RWPE1 (cell line): Measurements from ENCODE around the gene ANO2.

Source experiments
- CTCF ChIA-PET: fragments of 350-600 bp; sonication (Branson Sonifier 250); formaldehyde crosslinking; extraction: SDS; loops from one replicate; lab custom pipeline; 2021; lab: Yijun Ruan, JAX
- POLR2A ChIA-PET: fragments of 400-600 bp; formaldehyde crosslinking; extraction: SDS; loops from one replicate; lab custom pipeline; 2020; ENCODE audit warnings: antibody characterized with exemption; ENCODE audit not compliant: low non-redundant PET; lab: Yijun Ruan, JAX
- DNase-seq: peaks from one replicate; pipeline ENCODE4 v3.0.0; 2012; ENCODE audit warnings: low spot score
- H3K27ac ChIP-seq: fragments of 450-650 bp; 2 replicates; pipeline ENCODE4 v1.5.1; 2017
- TF ChIP-seq, protein P1 (sequence below): fragments of 450-650 bp; conservative IDR thresholded peaks from 2 replicates; pipeline ENCODE4 v1.5.1; 2017; ENCODE audit warnings: low read depth, mild to moderate bottlenecking

ANO2 gene

DNA sequence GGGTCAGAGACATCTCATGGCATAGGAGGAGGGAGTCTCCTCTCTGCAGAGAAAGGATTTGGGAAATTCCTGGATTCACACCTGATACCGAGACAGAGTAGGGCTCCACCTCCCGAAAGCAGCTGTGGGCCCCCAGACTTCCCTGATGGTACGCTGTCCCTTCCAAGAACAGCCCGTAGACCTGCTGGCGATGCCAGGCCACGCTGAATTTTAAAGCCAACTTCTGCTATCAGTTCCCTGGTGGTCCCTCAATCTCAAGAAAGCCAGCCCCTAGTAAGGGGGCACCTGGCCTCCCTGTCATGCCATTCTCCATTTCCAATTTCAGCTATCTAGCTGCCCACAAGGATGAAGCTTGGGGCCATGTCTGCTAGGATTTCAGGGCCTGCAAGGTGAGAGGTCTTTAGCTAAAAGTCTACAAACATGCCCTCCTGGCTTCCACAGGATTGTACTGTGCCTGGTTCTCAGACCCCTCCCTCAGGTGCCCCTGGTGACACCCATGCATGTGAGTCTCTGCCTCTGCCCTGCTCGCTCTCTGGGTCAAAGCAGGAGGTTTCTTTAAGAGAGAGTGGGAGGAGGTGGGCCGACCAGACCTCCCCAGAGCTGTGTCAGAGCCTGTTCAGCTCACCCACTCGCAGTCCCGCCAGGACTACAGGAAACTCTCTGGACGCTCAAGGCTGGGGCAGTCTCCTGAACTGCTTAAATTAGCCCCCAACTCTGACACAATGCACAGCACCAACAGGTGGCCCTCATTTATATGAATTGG is 30.5 kb downstream of the ANO2 start:
- DNase-seq, result no peak
- TF ChIP-seq, protein P1, sequence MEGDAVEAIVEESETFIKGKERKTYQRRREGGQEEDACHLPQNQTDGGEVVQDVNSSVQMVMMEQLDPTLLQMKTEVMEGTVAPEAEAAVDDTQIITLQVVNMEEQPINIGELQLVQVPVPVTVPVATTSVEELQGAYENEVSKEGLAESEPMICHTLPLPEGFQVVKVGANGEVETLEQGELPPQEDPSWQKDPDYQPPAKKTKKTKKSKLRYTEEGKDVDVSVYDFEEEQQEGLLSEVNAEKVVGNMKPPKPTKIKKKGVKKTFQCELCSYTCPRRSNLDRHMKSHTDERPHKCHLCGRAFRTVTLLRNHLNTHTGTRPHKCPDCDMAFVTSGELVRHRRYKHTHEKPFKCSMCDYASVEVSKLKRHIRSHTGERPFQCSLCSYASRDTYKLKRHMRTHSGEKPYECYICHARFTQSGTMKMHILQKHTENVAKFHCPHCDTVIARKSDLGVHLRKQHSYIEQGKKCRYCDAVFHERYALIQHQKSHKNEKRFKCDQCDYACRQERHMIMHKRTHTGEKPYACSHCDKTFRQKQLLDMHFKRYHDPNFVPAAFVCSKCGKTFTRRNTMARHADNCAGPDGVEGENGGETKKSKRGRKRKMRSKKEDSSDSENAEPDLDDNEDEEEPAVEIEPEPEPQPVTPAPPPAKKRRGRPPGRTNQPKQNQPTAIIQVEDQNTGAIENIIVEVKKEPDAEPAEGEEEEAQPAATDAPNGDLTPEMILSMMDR, result no peak
- CTCF ChIA-PET, result no interaction called here
- no peak overlapping the region for H3K27ac ChIP-seq
- POLR2A ChIA-PET, result no interaction called here

DNA sequence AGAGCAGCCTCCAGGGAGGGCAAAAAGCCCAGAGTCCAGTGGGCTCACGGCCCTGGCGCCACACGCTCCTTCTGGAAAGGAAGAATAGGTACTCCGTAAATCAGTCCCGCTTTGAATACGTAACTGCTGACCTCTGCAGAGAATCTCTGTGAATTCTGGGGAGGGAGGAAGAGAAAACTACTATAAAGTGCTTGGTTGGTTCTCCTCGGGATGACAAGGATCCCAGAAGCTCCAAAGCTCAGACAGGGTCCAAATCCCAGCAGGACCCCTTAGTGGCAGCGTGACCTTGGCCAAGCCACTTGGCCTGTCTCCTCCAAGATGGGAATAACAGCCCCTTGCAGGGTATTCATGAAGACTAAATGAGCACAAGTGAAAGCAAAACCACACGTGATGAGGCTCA is 31.7 kb downstream of the ANO2 start:
- CTCF ChIA-PET, result interaction anchor here (0.6 kb wide), 1 partner anchor 10 kb away, joined by 4 read pairs; no protein-coding TSS in a partner anchor

DNA sequence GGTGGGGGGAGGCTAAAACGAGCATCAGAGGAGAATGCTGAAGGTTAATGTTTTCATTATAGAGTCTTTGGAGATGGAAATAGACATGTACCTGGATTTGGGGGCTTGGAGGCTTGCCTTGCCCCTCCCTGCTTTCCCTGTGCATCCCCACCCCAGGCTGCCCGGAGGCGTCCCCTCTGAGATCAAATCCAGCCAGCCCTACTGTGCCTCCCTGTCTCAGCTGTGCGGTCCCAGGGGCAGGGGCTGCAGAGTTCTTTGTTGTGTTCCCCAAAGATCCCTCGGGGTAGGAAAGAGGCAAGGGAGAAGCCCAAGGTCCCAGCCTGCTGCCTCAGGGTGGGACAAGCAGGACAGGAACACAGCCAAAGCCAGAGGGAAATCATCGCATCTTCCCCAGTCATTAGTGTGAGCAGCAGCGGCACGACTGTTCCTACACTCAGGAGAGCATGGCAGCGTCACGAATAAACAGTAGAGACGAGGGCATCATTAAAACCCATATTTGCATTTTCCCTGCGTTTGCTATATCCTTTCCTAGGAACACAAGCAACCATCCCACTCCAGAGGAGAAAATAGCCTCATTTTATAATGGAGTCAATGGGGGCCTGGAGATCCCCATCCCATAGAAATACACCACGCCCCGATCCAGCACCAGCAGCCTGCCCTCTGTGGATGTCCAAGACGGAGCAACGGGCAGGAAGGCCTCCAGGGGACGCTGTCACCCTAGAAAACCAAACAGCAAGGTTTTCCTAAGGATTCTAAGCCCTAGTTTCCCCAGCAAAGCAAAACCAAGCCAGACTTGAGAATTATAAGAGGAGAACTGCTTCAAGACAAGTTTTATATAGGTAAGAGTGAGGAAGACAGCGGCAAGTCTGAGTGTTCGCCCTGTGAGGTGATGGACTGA is 32.4 kb downstream of the ANO2 start:
- DNase-seq, result no peak
- ChIA-PET POLR2A (no interaction called here), CTCF (no interaction called here)
- TF ChIP-seq, protein P1, result no peak
- no peak overlapping the region for H3K27ac ChIP-seq

More for the DNA sequence above, 31.7 kb downstream of the ANO2 start:
- TF ChIP-seq, protein P1, result no peak
- H3K27ac ChIP-seq, result no peak overlapping the region
- no peak for DNase-seq
- POLR2A ChIA-PET, result no interaction called here

DNA sequence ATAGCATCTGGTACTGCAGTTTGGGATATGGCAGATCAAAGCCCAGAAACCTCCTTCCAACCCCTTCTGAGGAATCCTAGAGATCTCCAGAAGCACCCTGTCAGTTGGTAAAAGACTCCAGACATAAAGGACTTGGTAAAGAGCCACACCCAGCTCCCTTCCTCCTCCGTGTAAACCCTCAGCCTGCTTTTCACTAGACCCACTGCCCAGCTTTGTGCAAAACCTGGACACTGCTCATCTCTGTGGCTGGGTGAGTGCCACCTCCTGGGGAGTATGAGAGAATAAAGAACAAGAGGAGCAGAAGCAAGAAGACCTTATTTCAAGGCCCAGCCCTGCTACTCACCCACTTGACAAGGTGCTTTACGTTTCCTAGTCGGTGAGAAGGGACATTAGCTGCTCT is 33.0 kb downstream of the ANO2 start:
- H3K27ac ChIP-seq, result no peak overlapping the region
- TF ChIP-seq, protein P1, result no peak
- POLR2A ChIA-PET, result no interaction called here
- CTCF ChIA-PET, result no interaction called here
- no peak for DNase-seq

DNA sequence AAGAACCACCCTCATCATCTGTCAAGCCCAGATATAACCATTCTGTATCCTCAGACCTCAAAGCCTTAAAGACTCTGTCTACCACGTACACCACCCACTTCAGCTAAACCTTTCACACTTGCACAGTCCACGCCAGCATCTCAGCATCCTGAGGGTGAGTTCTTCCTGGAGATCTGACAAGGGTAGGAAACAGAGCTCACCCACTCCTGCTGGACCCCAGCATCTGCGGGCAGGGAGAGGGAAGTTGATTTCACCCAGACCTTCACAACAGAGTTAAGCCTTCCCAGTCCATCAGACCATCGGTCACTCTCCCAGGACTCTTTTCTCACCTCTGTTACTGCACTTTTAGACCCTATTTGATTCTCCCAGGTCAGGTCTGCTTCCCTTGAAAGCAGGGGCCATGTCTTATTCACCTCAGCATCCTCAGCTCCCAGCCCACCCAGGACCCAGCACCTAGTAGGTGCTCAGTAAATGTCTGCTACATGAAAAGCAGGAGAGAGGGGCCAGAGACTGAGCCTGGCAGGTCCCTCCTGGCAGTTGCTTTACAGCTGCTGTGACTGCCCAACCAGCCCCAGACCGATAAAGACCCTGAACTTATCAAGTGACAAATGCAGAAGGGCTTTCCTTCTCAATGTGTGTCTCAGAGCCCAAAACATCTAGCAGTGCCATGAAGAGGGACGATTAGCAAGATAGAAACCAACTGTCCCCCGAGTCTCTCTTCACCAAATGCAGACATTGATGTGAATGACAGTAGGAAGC is 34.1 kb downstream of the ANO2 start:
- POLR2A ChIA-PET, result no interaction called here
- CTCF ChIA-PET, result no interaction called here
- TF ChIP-seq, protein P1, result no peak
- no peak for DNase-seq
- no peak overlapping the region for H3K27ac ChIP-seq

DNA sequence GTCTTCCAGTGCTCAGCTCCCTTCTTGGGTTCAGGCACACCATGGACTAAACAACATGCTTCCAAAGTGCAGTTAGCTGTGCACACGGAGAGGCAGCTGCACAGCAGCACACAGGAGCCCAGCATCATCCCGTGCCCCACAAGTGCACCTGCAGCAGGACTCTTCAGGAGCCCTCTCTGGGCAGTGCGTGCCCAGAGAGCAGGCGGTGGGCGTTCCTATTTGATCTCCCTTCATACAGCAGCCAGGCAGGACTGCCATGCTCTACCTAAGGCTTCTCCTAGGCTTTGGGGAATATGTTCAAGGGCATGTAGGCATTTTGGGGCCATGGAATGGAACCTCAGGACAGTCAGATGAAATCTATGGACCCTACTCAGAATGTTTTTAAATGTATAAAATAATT is 35.5 kb downstream of the ANO2 start:
- no peak overlapping the region for H3K27ac ChIP-seq
- POLR2A ChIA-PET, result no interaction called here
- DNase-seq, result no peak
- CTCF ChIA-PET, result no interaction called here
- TF ChIP-seq, protein P1, result no peak
